Measurements from ENCODE around the gene ERCC6.

Gene ERCC6

GRCh38 chr10:49549640-49550346 lies 10.9 kb upstream of the ERCC6 start:
- DNase-seq (ENCODE audit: low spot score), result no peak

GRCh38 chr10:49543604-49544003 lies 4.7 kb upstream of the ERCC6 start:
- no peak for DNase-seq (ENCODE audit: low spot score)

GRCh38 chr10:49542353-49542752 lies 3.4 kb upstream of the ERCC6 start:
- no peak for DNase-seq (ENCODE audit: low spot score)

- DNase-seq (ENCODE audit: low spot score), result no peak
Observed at GRCh38 chr10:49541762-49542161, 2.8 kb upstream of the ERCC6 start.

DNA sequence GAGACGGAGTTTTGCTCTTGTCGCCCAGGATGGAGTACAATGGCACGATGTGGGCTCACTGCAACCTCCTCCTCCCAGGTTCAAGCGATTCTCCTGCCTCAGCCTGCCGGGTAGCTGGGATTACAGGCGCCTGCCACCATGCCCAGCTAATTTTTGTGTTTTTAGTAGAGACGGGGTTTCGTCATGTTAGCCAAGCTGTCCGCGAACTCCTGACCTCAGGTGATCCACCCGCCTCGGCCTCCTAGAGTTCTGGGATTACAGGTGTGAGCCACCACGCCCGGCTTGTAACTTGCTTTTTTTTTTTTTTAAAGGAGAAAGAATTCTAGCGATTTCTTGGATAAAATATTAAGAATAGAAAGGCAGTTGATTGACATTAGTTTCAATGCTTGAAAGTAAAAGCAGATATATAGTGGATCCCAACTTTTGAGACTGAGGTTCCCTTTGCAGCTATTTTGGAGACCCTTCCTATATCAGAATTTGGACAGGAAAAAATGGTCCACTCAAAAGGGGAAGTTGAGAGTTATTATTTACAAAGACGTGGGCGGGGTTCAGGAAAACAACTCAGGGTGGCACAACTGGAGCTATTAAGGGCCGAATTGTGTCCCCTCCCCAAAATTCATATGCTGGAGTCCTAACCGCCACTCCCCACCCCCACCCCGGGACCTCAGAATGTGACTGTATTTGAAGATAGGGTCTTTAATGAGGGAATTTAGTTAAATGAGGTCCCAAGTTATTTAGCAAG lies 1.3 kb upstream of the ERCC6 start:
- no peak for DNase-seq (ENCODE audit: low spot score)

- peak; percentile 31 for DNase-seq (ENCODE audit: low spot score)
Observed at GRCh38 chr10:49539320-49539885, 482 bp upstream of the ERCC6 start.

DNA sequence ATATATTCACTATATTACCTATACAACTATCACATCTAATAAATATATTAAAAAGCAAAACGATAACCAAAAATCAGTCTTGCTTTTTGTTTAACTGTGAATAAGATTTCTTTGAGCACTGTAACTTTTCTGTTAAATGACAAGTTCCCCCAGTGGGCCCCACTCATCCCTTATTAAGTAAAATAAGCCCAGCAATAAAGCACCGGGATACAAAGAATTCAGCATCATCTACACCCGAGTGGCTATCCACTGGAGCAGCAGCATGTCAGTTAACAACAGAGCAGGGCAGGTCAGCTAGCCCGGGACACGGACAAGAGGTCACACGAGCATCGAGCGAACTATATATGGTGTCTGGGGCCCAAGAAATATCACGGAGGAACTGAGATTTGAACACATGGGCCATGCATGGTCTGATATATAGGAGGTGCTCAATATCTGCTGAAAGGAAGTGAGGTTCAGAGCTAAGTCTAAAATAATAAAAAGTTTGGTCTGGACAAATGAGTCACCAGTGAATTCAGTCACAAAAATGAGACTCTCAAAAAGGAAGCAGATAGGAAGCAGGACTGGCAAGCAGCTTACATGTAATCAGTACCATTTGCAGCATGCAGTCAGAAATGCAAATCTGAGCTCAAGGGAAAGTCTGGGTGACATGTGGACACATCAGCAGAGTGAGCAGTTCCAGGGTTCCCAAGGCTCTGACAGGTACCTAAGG lies 4.1 kb downstream of the ERCC6 start:
- DNase-seq (ENCODE audit: low spot score), result no peak

- no peak for DNase-seq (ENCODE audit: low spot score)
Observed at GRCh38 chr10:49532461-49532860, 6.5 kb downstream of the ERCC6 start.

DNA sequence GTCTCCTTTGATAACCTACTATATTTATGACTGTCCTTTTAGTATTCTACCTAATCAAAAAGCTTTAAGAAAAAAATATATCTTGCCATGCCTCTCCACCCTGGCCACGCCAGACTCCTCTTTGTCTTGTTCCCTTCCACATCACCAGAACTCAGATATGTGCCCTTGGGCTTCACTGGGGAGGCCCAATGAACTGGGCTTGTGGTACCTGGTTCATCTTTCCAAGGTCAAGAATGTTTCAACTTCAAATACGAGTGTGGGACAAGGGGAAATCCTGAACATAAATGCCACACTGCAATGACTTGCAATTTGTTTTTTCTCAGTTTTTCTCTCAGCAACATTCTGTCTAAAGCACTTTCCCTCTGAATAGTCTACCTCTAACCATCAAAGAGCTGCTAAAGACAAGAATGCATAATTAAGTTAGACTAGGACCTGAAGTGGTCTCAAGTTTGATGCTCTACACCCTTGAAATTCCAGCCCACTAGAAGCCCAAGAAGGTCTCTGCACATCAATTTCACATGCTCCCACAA lies 9.9 kb downstream of the ERCC6 start:
- DNase-seq (ENCODE audit: low spot score), result no peak

- DNase-seq (ENCODE audit: low spot score), result no peak
Observed at GRCh38 chr10:49527850-49528249, 11.1 kb downstream of the ERCC6 start.

- no peak for DNase-seq (ENCODE audit: low spot score)
Observed at GRCh38 chr10:49527061-49527460, 11.9 kb downstream of the ERCC6 start.

- DNase-seq (ENCODE audit: low spot score), result no peak
Observed at GRCh38 chr10:49526619-49527018, 12.3 kb downstream of the ERCC6 start.

DNA sequence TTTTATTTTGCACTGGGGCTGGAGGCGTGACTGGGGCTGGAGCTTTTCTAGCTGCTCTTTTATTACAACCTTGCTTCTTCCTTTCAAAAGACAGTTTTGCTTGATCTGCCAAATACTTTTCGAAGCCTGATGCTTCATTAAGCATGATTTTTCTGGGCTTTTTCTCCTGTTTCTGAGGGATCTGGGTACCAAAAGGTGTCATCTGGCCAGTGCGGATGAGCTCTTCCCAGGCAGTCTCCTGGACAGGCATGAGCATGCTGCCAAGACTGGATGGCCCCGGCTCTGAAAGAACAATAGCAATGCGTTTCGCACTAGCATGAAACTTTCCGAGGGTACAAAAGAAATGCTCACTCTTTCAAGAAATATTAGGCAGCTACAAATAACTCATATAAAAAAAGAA lies 14.4 kb downstream of the ERCC6 start:
- DNase-seq (ENCODE audit: low spot score), result no peak

- DNase-seq (ENCODE audit: low spot score), result no peak
Observed at GRCh38 chr10:49523301-49523700, 15.6 kb downstream of the ERCC6 start.

- no peak for DNase-seq (ENCODE audit: low spot score)
Observed at GRCh38 chr10:49521062-49521461, 17.9 kb downstream of the ERCC6 start.

DNA sequence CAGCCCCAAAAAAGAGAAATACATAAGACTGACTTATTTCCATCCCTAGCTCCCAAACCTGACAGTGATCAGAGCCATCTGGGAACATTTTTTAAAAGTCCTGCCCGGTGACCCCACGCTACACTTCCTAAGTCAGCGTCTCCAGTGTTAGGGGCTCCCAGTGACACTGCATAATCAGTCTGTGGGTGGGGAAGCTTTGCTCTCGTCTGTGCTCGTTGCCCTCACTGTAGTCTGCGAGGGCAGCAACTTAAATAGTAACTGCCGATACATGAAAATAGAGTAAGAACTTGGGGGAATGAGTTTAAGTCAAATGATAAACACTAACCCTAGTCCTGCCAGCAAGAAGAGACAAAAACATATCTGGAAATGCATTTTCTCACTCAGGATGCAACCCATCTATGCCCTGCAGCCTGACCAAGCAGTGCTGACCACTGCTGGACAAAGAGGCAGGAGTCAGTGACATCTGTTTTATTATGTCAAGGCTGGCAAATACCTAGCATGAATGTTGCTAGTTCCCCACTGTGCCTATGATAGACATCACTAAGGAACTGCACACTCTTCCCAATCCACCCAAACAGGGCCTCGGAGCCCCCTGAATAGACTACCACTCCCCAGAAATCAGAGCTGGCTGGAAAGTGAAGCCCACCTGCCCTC lies 18.7 kb downstream of the ERCC6 start:
- no peak for DNase-seq (ENCODE audit: low spot score)

- DNase-seq (ENCODE audit: low spot score), result no peak
Observed at GRCh38 chr10:49519717-49520116, 19.2 kb downstream of the ERCC6 start.

DNA sequence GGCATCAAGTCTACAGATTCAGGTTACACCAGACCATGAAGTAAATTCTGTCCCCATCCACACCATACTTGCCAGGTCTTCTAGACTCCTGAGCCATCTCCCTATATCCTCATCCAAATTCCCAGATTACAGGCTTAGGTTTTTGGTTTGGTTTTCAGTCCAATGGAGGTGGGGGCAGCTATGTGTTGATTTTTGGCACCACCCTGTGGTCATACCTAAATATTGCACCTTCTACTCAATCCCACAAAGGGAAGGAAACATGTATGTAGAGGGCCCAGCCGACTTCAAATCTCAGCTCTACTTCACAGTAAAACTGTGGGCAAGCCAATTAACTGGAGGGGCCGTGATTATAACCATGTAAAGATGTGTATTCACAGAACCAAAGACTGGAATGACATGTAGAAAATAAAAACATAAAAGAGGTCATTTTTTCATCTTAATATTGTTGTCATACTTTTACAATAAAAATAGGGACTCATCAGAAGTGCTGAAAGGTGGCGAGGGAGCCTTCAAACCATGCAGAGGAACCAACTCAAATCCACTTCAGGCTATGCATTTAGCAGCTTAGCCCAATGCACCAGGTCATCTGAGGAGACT lies 19.8 kb downstream of the ERCC6 start:
- peak; percentile 47 for DNase-seq (ENCODE audit: low spot score)

DNA sequence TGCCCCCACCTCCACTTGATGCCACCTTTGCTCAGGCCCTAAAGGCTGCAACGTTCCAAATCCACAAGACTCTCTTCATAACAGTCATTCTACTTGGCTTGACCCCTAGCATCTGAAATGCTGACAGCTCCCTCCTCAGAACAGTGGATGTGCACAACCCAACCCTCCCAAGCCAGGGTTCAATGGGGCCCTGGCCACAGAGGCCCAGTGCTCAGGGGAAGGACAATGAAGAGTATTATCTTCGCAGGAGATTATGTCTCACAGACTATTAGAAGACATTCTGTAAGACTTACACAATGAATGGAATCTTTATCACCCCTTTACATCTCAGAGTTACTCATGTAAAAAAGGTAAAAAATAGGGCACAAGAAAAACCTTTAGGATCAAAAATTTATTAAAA lies 20.4 kb downstream of the ERCC6 start:
- DNase-seq (ENCODE audit: low spot score), result no peak

GRCh38 chr10:49516216-49516970 lies 22.5 kb downstream of the ERCC6 start:
- DNase-seq (ENCODE audit: low spot score), result no peak

Data from putamen (tissue), 1 donor.